ENCODE data around the gene PHLDB2. TPM values are rescaled to one million over a fixed set of nuclear protein-coding genes. Genes with fewer than 3 reads are reported as not detected.

PHLDB2 gene
- total RNA-seq, 1 experiment from 2014 or later, result 90.1 TPM

- TF ChIP-seq EZH2 (IDR thresholded peaks at IDR 0.05; ENCODE audit: low read length, unreplicated experiment) (no peak), CTCF (conservative IDR thresholded peaks at IDR 0.05; ENCODE audit: low read depth, low read length) (no peak), EZH2phosphoT487 (IDR thresholded peaks at IDR 0.05; ENCODE audit: borderline replicate concordance, low read length) (no peak)
- ChIA-PET POLR2A (ENCODE audit: unreplicated experiment) (no interaction called here), CTCF (no interaction called here)
- Histone ChIP-seq H3K9me2 (replicated peaks; ENCODE audit: low read length) (no peaks in the 10 kb centered on the region), H3K9me3 (ENCODE audit: low read length) (no peaks in the 10 kb centered on the region), H3K4me2 (ENCODE audit: low read length) (no peak overlapping the region), H4K20me1 (ENCODE audit: low read length) (no peaks in the 10 kb centered on the region), H3K36me3 (ENCODE audit: low read depth, low read length) (peaks cover 48% of the 10 kb centered on the region), H3K4me3 (ENCODE audit: low read length) (no peak overlapping the region), H3F3A (ENCODE audit: low read length, unreplicated experiment) (no peaks in the 10 kb centered on the region), H3K79me2 (ENCODE audit: low read length) (peaks cover 74% of the 10 kb centered on the region), H3K9ac (ENCODE audit: low read length) (no peak overlapping the region), H3K27ac (ENCODE audit: low read length) (no peak overlapping the region), H3K4me1 (ENCODE audit: insufficient read depth, low read length) (peaks cover 3% of the 10 kb centered on the region), H2AFZ (ENCODE audit: low read length) (no peak overlapping the region), H3K27me3 (ENCODE audit: low read length) (no peaks in the 10 kb centered on the region)
- DNase-seq, result no peak
- BruUV-seq (replicated peaks), result no TSS peak
- ATAC-seq, result peak; percentile 14; the same call in 1 of the 2 replicates
- intact Hi-C loops (cut with micrococcal nuclease), result no loop called here
These were observed 51.7 kb downstream of the PHLDB2 start for GRCh38 chr3:111910806-111911205.

GRCh38 chr3:111911446-111911845, 52.4 kb downstream of the PHLDB2 start:
- ChIA-PET POLR2A (ENCODE audit: unreplicated experiment) (interaction anchor here (0.7 kb wide), 1 partner anchor 195 kb away, joined by 3 read pairs; no protein-coding TSS in a partner anchor), CTCF (no interaction called here)
- Histone ChIP-seq H3K4me2 (ENCODE audit: low read length) (no peak overlapping the region), H3K27ac (ENCODE audit: low read length) (no peak overlapping the region), H3K27me3 (ENCODE audit: low read length) (no peaks in the 10 kb centered on the region), H3K4me3 (ENCODE audit: low read length) (no peak overlapping the region), H3K4me1 (ENCODE audit: insufficient read depth, low read length) (peaks cover 10% of the 10 kb centered on the region), H2AFZ (ENCODE audit: low read length) (no peak overlapping the region), H3K9me3 (ENCODE audit: low read length) (no peaks in the 10 kb centered on the region), H3K36me3 (ENCODE audit: low read depth, low read length) (peaks cover 47% of the 10 kb centered on the region), H3F3A (ENCODE audit: low read length, unreplicated experiment) (peaks cover 1% of the 10 kb centered on the region), H3K79me2 (ENCODE audit: low read length) (peaks cover 68% of the 10 kb centered on the region), H4K20me1 (ENCODE audit: low read length) (no peaks in the 10 kb centered on the region), H3K9ac (ENCODE audit: low read length) (no peak overlapping the region), H3K9me2 (replicated peaks; ENCODE audit: low read length) (no peaks in the 10 kb centered on the region)
- no peak for DNase-seq
- TF ChIP-seq CTCF (conservative IDR thresholded peaks at IDR 0.05; ENCODE audit: low read depth, low read length) (no peak), EZH2phosphoT487 (IDR thresholded peaks at IDR 0.05; ENCODE audit: borderline replicate concordance, low read length) (no peak), EZH2 (IDR thresholded peaks at IDR 0.05; ENCODE audit: low read length, unreplicated experiment) (no peak)
- no peak for ATAC-seq
- intact Hi-C loops (cut with micrococcal nuclease), result no loop called here
- no TSS peak for BruUV-seq (replicated peaks)

GRCh38 chr3:111913163-111913763, 54.2 kb downstream of the PHLDB2 start:
- H3F3A ChIP-seq (ENCODE audit: low read length, unreplicated experiment), result peaks cover 12% of the 10 kb centered on the region
- POLR2A ChIA-PET (ENCODE audit: unreplicated experiment), result no interaction called here
- no peak overlapping the region for H3K4me3 ChIP-seq (ENCODE audit: low read length)
- peaks cover 45% of the 10 kb centered on the region for H3K36me3 ChIP-seq (ENCODE audit: low read depth, low read length)
- DNase-seq (no peak), ATAC-seq (no peak)
- H2AFZ ChIP-seq (ENCODE audit: low read length), result no peak overlapping the region
- no TSS peak for BruUV-seq (replicated peaks)
- H3K9me2 ChIP-seq (replicated peaks; ENCODE audit: low read length), result no peaks in the 10 kb centered on the region
- TF ChIP-seq CTCF (conservative IDR thresholded peaks at IDR 0.05; ENCODE audit: low read depth, low read length) (no peak), EZH2 (IDR thresholded peaks at IDR 0.05; ENCODE audit: low read length, unreplicated experiment) (no peak), EZH2phosphoT487 (IDR thresholded peaks at IDR 0.05; ENCODE audit: borderline replicate concordance, low read length) (no peak)
- H4K20me1 ChIP-seq (ENCODE audit: low read length), result no peaks in the 10 kb centered on the region
- intact Hi-C loops (cut with micrococcal nuclease), result no loop called here
- no peak overlapping the region for H3K4me2 ChIP-seq (ENCODE audit: low read length)
- no peaks in the 10 kb centered on the region for H3K9me3 ChIP-seq (ENCODE audit: low read length)
- no peaks in the 10 kb centered on the region for H3K27me3 ChIP-seq (ENCODE audit: low read length)
- H3K79me2 ChIP-seq (ENCODE audit: low read length), result peaks cover 53% of the 10 kb centered on the region
- H3K4me1 ChIP-seq (ENCODE audit: insufficient read depth, low read length), result peaks cover 28% of the 10 kb centered on the region
- no peak overlapping the region for H3K27ac ChIP-seq (ENCODE audit: low read length)
- no peak overlapping the region for H3K9ac ChIP-seq (ENCODE audit: low read length)
- CTCF ChIA-PET, result no interaction called here

Data from PC-3 (cell line).